ENCODE data around the gene EEIG2.

The EEIG2 gene

DNA sequence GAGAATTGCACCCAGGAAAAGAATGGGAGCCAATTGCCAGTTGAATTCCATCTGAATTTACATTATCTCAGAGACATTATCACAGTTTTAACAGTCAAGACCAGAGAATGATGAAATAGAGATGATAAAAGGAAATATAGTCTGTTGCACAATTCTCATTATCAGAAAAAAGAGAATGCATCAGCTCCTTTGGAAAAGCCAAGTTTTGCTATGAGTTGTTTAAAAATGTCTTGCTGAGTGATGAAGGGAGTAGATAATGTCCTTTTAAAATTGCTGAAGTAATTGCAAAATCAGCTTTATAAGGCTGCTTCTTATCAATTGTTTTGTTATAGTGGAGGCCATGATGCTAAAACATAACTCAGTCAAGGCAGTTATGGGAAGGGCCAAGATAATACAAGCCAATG lies 37.9 kb upstream of the EEIG2 start:
- no peaks in the 10 kb centered on the region for H3K36me3 ChIP-seq (ENCODE audit: control insufficient read depth in 4 of 4, insufficient read depth in 4 of 4, low read length in 3 of 4)
- no peak for DNase-seq
- no peaks in the 10 kb centered on the region for H3K27me3 ChIP-seq (replicated peaks in 2 of 5; ENCODE audit: control insufficient read depth in 4 of 5, insufficient read depth in 5 of 5, low read length in 4 of 5)
- ChIA-PET CTCF (interaction anchor here (0.5 to 2.9 kb wide), 7 partner anchors 9 to 123 kb away, joined by 3 to 16 read pairs (median 7); partner anchors contain the start of gene EEIG2), POLR2A (no interaction called here)
- no peak overlapping the region for H3K4me3 ChIP-seq (ENCODE audit: control insufficient read depth in 1 of 7, extremely low read depth in 1 of 7, insufficient read depth in 4 of 7, low read depth in 2 of 7, low read length in 6 of 7)
- H3K27ac ChIP-seq (ENCODE audit: insufficient read depth in 1 of 2, low read depth in 1 of 2, low read length in 2 of 2, poor library complexity in 1 of 2, severe bottlenecking in 2 of 2): no peak overlapping the region
- H3K9me3 ChIP-seq (ENCODE audit: control extremely low read depth in 1 of 5, control insufficient read depth in 4 of 5, insufficient read depth in 2 of 5, low read depth in 1 of 5, low read length in 4 of 5): peaks cover 0 to 9% (median 0%) of the 10 kb centered on the region in 5 experiments
- no peaks in the 10 kb centered on the region for H3K4me1 ChIP-seq (ENCODE audit: control extremely low read depth in 1 of 4, control insufficient read depth in 4 of 4, insufficient read depth in 4 of 4, low read length in 3 of 4)

GRCh38 chr1:108523829-108524228 lies 36.1 kb upstream of the EEIG2 start:
- peaks cover 0 to 9% (median 0%) of the 10 kb centered on the region in 5 experiments for H3K9me3 ChIP-seq (ENCODE audit: control extremely low read depth in 1 of 5, control insufficient read depth in 4 of 5, insufficient read depth in 2 of 5, low read depth in 1 of 5, low read length in 4 of 5)
- DNase-seq: no peak
- H3K4me3 ChIP-seq (ENCODE audit: control insufficient read depth in 1 of 7, extremely low read depth in 1 of 7, insufficient read depth in 4 of 7, low read depth in 2 of 7, low read length in 6 of 7): no peak overlapping the region
- H3K27ac ChIP-seq (ENCODE audit: insufficient read depth in 1 of 2, low read depth in 1 of 2, low read length in 2 of 2, poor library complexity in 1 of 2, severe bottlenecking in 2 of 2): no peak overlapping the region
- ChIA-PET CTCF (interaction anchor here (5.2 kb wide), 1 partner anchor 36 kb away, joined by 23 read pairs; the partner anchor contains the start of gene EEIG2), POLR2A (no interaction called here)
- no peaks in the 10 kb centered on the region for H3K36me3 ChIP-seq (ENCODE audit: control insufficient read depth in 4 of 4, insufficient read depth in 4 of 4, low read length in 3 of 4)
- no peaks in the 10 kb centered on the region for H3K4me1 ChIP-seq (ENCODE audit: control extremely low read depth in 1 of 4, control insufficient read depth in 4 of 4, insufficient read depth in 4 of 4, low read length in 3 of 4)
- no peaks in the 10 kb centered on the region for H3K27me3 ChIP-seq (replicated peaks in 2 of 5; ENCODE audit: control insufficient read depth in 4 of 5, insufficient read depth in 5 of 5, low read length in 4 of 5)

GRCh38 chr1:108524676-108525075 lies 35.2 kb upstream of the EEIG2 start:
- no CpG with 5 or more reads among the region's 3 CpGs for WGBS (ENCODE audit: insufficient coverage)
- POLR2A ChIA-PET: no interaction called here
- peaks cover 0 to 6% (median 0%) of the 10 kb centered on the region in 5 experiments for H3K9me3 ChIP-seq (ENCODE audit: control extremely low read depth in 1 of 5, control insufficient read depth in 4 of 5, insufficient read depth in 2 of 5, low read depth in 1 of 5, low read length in 4 of 5)
- H3K4me1 ChIP-seq (ENCODE audit: control extremely low read depth in 1 of 4, control insufficient read depth in 4 of 4, insufficient read depth in 4 of 4, low read length in 3 of 4): no peaks in the 10 kb centered on the region
- H3K27me3 ChIP-seq (replicated peaks in 2 of 5; ENCODE audit: control insufficient read depth in 4 of 5, insufficient read depth in 5 of 5, low read length in 4 of 5): no peaks in the 10 kb centered on the region
- no peak overlapping the region for H3K4me3 ChIP-seq (ENCODE audit: control insufficient read depth in 1 of 7, extremely low read depth in 1 of 7, insufficient read depth in 4 of 7, low read depth in 2 of 7, low read length in 6 of 7)
- no peak overlapping the region for H3K27ac ChIP-seq (ENCODE audit: insufficient read depth in 1 of 2, low read depth in 1 of 2, low read length in 2 of 2, poor library complexity in 1 of 2, severe bottlenecking in 2 of 2)
- H3K36me3 ChIP-seq (ENCODE audit: control insufficient read depth in 4 of 4, insufficient read depth in 4 of 4, low read length in 3 of 4): no peaks in the 10 kb centered on the region
- no peak for DNase-seq
- CTCF ChIA-PET: interaction anchor here (5.2 kb wide), 1 partner anchor 36 kb away, joined by 23 read pairs; the partner anchor contains the start of gene EEIG2

DNA sequence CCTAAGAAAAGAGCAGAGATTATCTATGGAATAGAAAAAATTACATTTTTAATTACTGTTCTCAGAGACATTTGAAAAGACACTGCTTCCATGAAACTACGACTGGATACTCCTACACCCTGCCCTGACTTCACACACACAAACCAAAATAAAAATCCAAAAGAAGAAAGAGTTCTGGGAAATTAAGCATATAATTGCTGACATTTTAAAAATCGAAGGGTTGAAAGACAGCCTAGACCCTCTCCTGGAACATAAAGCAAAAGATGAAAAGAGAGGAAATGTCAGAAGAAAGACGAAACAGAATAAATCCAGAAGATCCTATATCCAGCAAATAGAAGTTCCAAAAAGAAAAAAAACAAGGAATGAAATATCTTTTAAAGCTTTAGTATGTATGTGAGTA lies 32.8 kb upstream of the EEIG2 start:
- ChIA-PET CTCF (interaction anchor here (5.2 kb wide), 1 partner anchor 33 kb away, joined by 23 read pairs; the partner anchor contains the start of gene EEIG2), POLR2A (no interaction called here)
- Histone ChIP-seq H3K4me3 (ENCODE audit: control insufficient read depth in 1 of 7, extremely low read depth in 1 of 7, insufficient read depth in 4 of 7, low read depth in 2 of 7, low read length in 6 of 7) (no peak overlapping the region), H3K4me1 (ENCODE audit: control extremely low read depth in 1 of 4, control insufficient read depth in 4 of 4, insufficient read depth in 4 of 4, low read length in 3 of 4) (no peaks in the 10 kb centered on the region), H3K9me3 (ENCODE audit: control extremely low read depth in 1 of 5, control insufficient read depth in 4 of 5, insufficient read depth in 2 of 5, low read depth in 1 of 5, low read length in 4 of 5) (peaks cover 0 to 6% (median 0%) of the 10 kb centered on the region in 5 experiments), H3K36me3 (ENCODE audit: control insufficient read depth in 4 of 4, insufficient read depth in 4 of 4, low read length in 3 of 4) (no peaks in the 10 kb centered on the region), H3K27ac (ENCODE audit: insufficient read depth in 1 of 2, low read depth in 1 of 2, low read length in 2 of 2, poor library complexity in 1 of 2, severe bottlenecking in 2 of 2) (no peak overlapping the region), H3K27me3 (replicated peaks in 2 of 5; ENCODE audit: control insufficient read depth in 4 of 5, insufficient read depth in 5 of 5, low read length in 4 of 5) (no peaks in the 10 kb centered on the region)
- WGBS (ENCODE audit: insufficient coverage): no CpG with 5 or more reads among the region's 3 CpGs
- no peak for DNase-seq

DNA sequence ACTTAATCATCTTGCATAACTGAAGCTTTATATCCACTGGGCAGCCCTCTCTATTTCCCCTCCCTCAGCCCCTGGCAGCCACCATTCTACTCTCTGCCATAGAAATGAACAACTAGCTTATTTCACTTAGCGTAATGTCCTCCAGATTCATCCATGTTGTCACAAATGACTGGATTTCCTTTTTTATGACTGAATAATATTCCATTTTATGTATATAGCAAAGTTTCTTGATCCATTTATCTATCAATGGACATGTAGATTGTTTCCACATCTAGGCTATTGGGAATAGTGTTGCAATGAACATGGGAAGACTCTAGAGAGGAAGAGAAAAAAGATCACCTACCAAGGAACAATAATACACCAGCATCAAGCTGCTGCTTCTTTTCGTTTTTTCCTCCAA lies 32.1 kb upstream of the EEIG2 start:
- CTCF ChIA-PET: interaction anchor here (0.7 to 5.2 kb wide), 3 partner anchors 9 to 32 kb away, joined by 3 to 23 read pairs (median 4); partner anchors contain the start of gene EEIG2
- POLR2A ChIA-PET: no interaction called here
- Histone ChIP-seq H3K9me3 (ENCODE audit: control extremely low read depth in 1 of 5, control insufficient read depth in 4 of 5, insufficient read depth in 2 of 5, low read depth in 1 of 5, low read length in 4 of 5) (peaks cover 0 to 6% (median 0%) of the 10 kb centered on the region in 5 experiments), H3K27me3 (replicated peaks in 2 of 5; ENCODE audit: control insufficient read depth in 4 of 5, insufficient read depth in 5 of 5, low read length in 4 of 5) (no peaks in the 10 kb centered on the region), H3K4me1 (ENCODE audit: control extremely low read depth in 1 of 4, control insufficient read depth in 4 of 4, insufficient read depth in 4 of 4, low read length in 3 of 4) (no peaks in the 10 kb centered on the region), H3K27ac (ENCODE audit: insufficient read depth in 1 of 2, low read depth in 1 of 2, low read length in 2 of 2, poor library complexity in 1 of 2, severe bottlenecking in 2 of 2) (no peak overlapping the region), H3K36me3 (ENCODE audit: control insufficient read depth in 4 of 4, insufficient read depth in 4 of 4, low read length in 3 of 4) (no peaks in the 10 kb centered on the region), H3K4me3 (ENCODE audit: control insufficient read depth in 1 of 7, extremely low read depth in 1 of 7, insufficient read depth in 4 of 7, low read depth in 2 of 7, low read length in 6 of 7) (no peak overlapping the region)
- WGBS (ENCODE audit: insufficient coverage): 100% methylated on average over 1 of the region's 2 CpGs
- DNase-seq: no peak

DNA sequence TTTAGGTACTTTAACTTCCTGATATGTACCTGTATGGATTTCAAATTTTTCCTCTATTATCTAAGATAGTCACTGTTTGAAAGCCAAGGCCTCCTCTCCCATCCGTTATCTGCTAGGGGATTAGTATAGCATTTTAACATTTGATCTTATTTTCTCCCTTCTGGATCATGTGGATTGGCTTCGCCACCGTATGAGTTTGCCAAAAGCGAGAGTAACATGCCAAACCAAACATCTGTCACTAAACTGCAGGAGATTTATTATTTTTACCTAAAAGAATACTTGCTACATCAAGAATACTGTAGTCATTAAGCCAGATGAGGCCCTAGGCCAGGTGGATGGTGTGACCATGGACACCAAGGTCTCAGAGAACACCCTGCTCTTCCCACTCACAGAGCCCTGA lies 28.5 kb upstream of the EEIG2 start:
- Histone ChIP-seq H3K27ac (ENCODE audit: insufficient read depth in 1 of 2, low read depth in 1 of 2, low read length in 2 of 2, poor library complexity in 1 of 2, severe bottlenecking in 2 of 2) (no peak overlapping the region), H3K27me3 (replicated peaks in 2 of 5; ENCODE audit: control insufficient read depth in 4 of 5, insufficient read depth in 5 of 5, low read length in 4 of 5) (no peaks in the 10 kb centered on the region)
- CTCF ChIA-PET: interaction anchor here (2.4 kb wide), 1 partner anchor 30 kb away, joined by 11 read pairs; the partner anchor contains the start of gene EEIG2

GRCh38 chr1:108532730-108533129 lies 27.2 kb upstream of the EEIG2 start:
- Histone ChIP-seq H3K4me1 (ENCODE audit: control extremely low read depth in 1 of 4, control insufficient read depth in 4 of 4, insufficient read depth in 4 of 4, low read length in 3 of 4) (peaks cover 0 to 16% (median 5%) of the 10 kb centered on the region in 4 experiments), H3K27me3 (replicated peaks in 2 of 5; ENCODE audit: control insufficient read depth in 4 of 5, insufficient read depth in 5 of 5, low read length in 4 of 5) (no peaks in the 10 kb centered on the region), H3K9me3 (ENCODE audit: control extremely low read depth in 1 of 5, control insufficient read depth in 4 of 5, insufficient read depth in 2 of 5, low read depth in 1 of 5, low read length in 4 of 5) (no peaks in the 10 kb centered on the region), H3K27ac (ENCODE audit: insufficient read depth in 1 of 2, low read depth in 1 of 2, low read length in 2 of 2, poor library complexity in 1 of 2, severe bottlenecking in 2 of 2) (no peak overlapping the region), H3K4me3 (ENCODE audit: control insufficient read depth in 1 of 7, extremely low read depth in 1 of 7, insufficient read depth in 4 of 7, low read depth in 2 of 7, low read length in 6 of 7) (no peak overlapping the region), H3K36me3 (ENCODE audit: control insufficient read depth in 4 of 4, insufficient read depth in 4 of 4, low read length in 3 of 4) (no peaks in the 10 kb centered on the region)
- ChIA-PET CTCF (interaction anchor here (0.9 to 1.8 kb wide), 4 partner anchors 10 to 111 kb away, joined by 3 to 7 read pairs (median 3); no protein-coding TSS in a partner anchor), POLR2A (no interaction called here)
- 75% methylated on average over 4 of the region's 4 CpGs for WGBS (ENCODE audit: insufficient coverage)
- no peak for DNase-seq

More for the DNA sequence above, 28.5 kb upstream of the EEIG2 start:
- H3K4me3 ChIP-seq (ENCODE audit: control insufficient read depth in 1 of 7, extremely low read depth in 1 of 7, insufficient read depth in 4 of 7, low read depth in 2 of 7, low read length in 6 of 7): no peak overlapping the region
- H3K9me3 ChIP-seq (ENCODE audit: control extremely low read depth in 1 of 5, control insufficient read depth in 4 of 5, insufficient read depth in 2 of 5, low read depth in 1 of 5, low read length in 4 of 5): no peaks in the 10 kb centered on the region
- POLR2A ChIA-PET: no interaction called here
- no CpG with 5 or more reads among the region's 4 CpGs for WGBS (ENCODE audit: insufficient coverage)
- peaks cover 0 to 6% (median 3%) of the 10 kb centered on the region in 4 experiments for H3K4me1 ChIP-seq (ENCODE audit: control extremely low read depth in 1 of 4, control insufficient read depth in 4 of 4, insufficient read depth in 4 of 4, low read length in 3 of 4)
- DNase-seq: no peak
- H3K36me3 ChIP-seq (ENCODE audit: control insufficient read depth in 4 of 4, insufficient read depth in 4 of 4, low read length in 3 of 4): no peaks in the 10 kb centered on the region

All from common myeloid progenitor, CD34-positive (primary cell).